Measurements from ENCODE around the gene KLF13.

KLF13 gene

GRCh38 chr15:31333820-31334219, 7.2 kb downstream of the KLF13 start:
- H2AK5ac ChIP-seq (ENCODE audit: low read length): no peak overlapping the region
- H3K4me3 ChIP-seq (ENCODE audit: low read depth, low read length): no peak overlapping the region
- H2BK12ac ChIP-seq (ENCODE audit: low read length): no peak overlapping the region
- no peak overlapping the region for H4K8ac ChIP-seq (ENCODE audit: low read depth, low read length)
- H3K14ac ChIP-seq (ENCODE audit: low read length): no peak overlapping the region
- no peak overlapping the region for H2BK5ac ChIP-seq (ENCODE audit: low read depth, low read length, poor library complexity)
- no peak overlapping the region for H3K23ac ChIP-seq (ENCODE audit: low read length)
- H3K9ac ChIP-seq (ENCODE audit: low read length): no peak overlapping the region
- no peaks in the 10 kb centered on the region for H3K27me3 ChIP-seq (ENCODE audit: insufficient read depth, low read length)
- H4K91ac ChIP-seq (ENCODE audit: low read depth, low read length): no peak overlapping the region
- WGBS (ENCODE audit: extremely low coverage, insufficient coverage, insufficient read length): no CpG with 5 or more reads among the region's 3 CpGs
- no peak overlapping the region for H2BK120ac ChIP-seq (ENCODE audit: insufficient read depth, low read length, poor library complexity)
- no peak overlapping the region for H3K18ac ChIP-seq (ENCODE audit: low read length)
- H3K79me2 ChIP-seq (ENCODE audit: control insufficient read depth, insufficient read depth, low read length, poor library complexity): peaks cover 37% of the 10 kb centered on the region
- no peaks in the 10 kb centered on the region for H3K79me1 ChIP-seq (ENCODE audit: low read length)
- peaks cover 26 to 33% of the 10 kb centered on the region in 2 experiments for H3K4me1 ChIP-seq (ENCODE audit: control insufficient read depth in 1 of 2, insufficient read depth in 2 of 2, low read length in 2 of 2)
- H3K27ac ChIP-seq (ENCODE audit: low read depth, low read length): no peak overlapping the region
- H3K4ac ChIP-seq (ENCODE audit: low read depth, low read length): peak overlapping the region; percentile 71
- H3K9me3 ChIP-seq (ENCODE audit: insufficient read depth, low read depth, low read length): peaks cover 2% of the 10 kb centered on the region
- H3K36me3 ChIP-seq (ENCODE audit: control insufficient read depth in 1 of 2, insufficient read depth in 2 of 2, low read length in 2 of 2): peaks cover 0 to 2% of the 10 kb centered on the region in 2 experiments
- no peak for DNase-seq
- H2AFZ ChIP-seq (ENCODE audit: insufficient read depth, low read length, poor library complexity): no peak overlapping the region
- no peak overlapping the region for H3K4me2 ChIP-seq (ENCODE audit: low read length)
- H4K12ac ChIP-seq (ENCODE audit: low read depth, low read length): no peak overlapping the region

GRCh38 chr15:31335989-31336592, 9.5 kb downstream of the KLF13 start:
- H2AFZ ChIP-seq (ENCODE audit: insufficient read depth, low read length, poor library complexity): no peak overlapping the region
- no peak overlapping the region for H3K9ac ChIP-seq (ENCODE audit: low read length)
- H3K4me1 ChIP-seq (ENCODE audit: control insufficient read depth in 1 of 2, insufficient read depth in 2 of 2, low read length in 2 of 2): peaks cover 19 to 28% of the 10 kb centered on the region in 2 experiments
- no peak overlapping the region for H3K27ac ChIP-seq (ENCODE audit: low read depth, low read length)
- H2BK12ac ChIP-seq (ENCODE audit: low read length): no peak overlapping the region
- peak overlapping the region; percentile 12 for H3K4me3 ChIP-seq (ENCODE audit: low read depth, low read length)
- H3K36me3 ChIP-seq (ENCODE audit: control insufficient read depth in 1 of 2, insufficient read depth in 2 of 2, low read length in 2 of 2): peaks cover 0 to 7% of the 10 kb centered on the region in 2 experiments
- H3K14ac ChIP-seq (ENCODE audit: low read length): no peak overlapping the region
- no peak overlapping the region for H2AK5ac ChIP-seq (ENCODE audit: low read length)
- WGBS (ENCODE audit: extremely low coverage, insufficient coverage, insufficient read length): no CpG with 5 or more reads among the region's 9 CpGs
- peak overlapping the region; percentile 9 for H3K4ac ChIP-seq (ENCODE audit: low read depth, low read length)
- H3K27me3 ChIP-seq (ENCODE audit: insufficient read depth, low read length): no peaks in the 10 kb centered on the region
- no peak overlapping the region for H4K8ac ChIP-seq (ENCODE audit: low read depth, low read length)
- DNase-seq: peak in 1 of 2 donors; percentile 38
- H2BK120ac ChIP-seq (ENCODE audit: insufficient read depth, low read length, poor library complexity): no peak overlapping the region
- H3K18ac ChIP-seq (ENCODE audit: low read length): peak overlapping the region; percentile 3
- H3K23ac ChIP-seq (ENCODE audit: low read length): no peak overlapping the region
- H3K79me1 ChIP-seq (ENCODE audit: low read length): no peaks in the 10 kb centered on the region
- H3K4me2 ChIP-seq (ENCODE audit: low read length): no peak overlapping the region
- no peak overlapping the region for H4K12ac ChIP-seq (ENCODE audit: low read depth, low read length)
- no peak overlapping the region for H2BK5ac ChIP-seq (ENCODE audit: low read depth, low read length, poor library complexity)
- H3K79me2 ChIP-seq (ENCODE audit: control insufficient read depth, insufficient read depth, low read length, poor library complexity): peaks cover 22% of the 10 kb centered on the region
- H3K9me3 ChIP-seq (ENCODE audit: insufficient read depth, low read depth, low read length): peaks cover 2% of the 10 kb centered on the region
- no peak overlapping the region for H4K91ac ChIP-seq (ENCODE audit: low read depth, low read length)

GRCh38 chr15:31336593-31337295, 10.1 kb downstream of the KLF13 start:
- H2AK5ac ChIP-seq (ENCODE audit: low read length): no peak overlapping the region
- H3K79me2 ChIP-seq (ENCODE audit: control insufficient read depth, insufficient read depth, low read length, poor library complexity): peaks cover 18% of the 10 kb centered on the region
- no peaks in the 10 kb centered on the region for H3K27me3 ChIP-seq (ENCODE audit: insufficient read depth, low read length)
- H3K79me1 ChIP-seq (ENCODE audit: low read length): no peaks in the 10 kb centered on the region
- H3K9me3 ChIP-seq (ENCODE audit: insufficient read depth, low read depth, low read length): no peaks in the 10 kb centered on the region
- peak; percentile 82 to 85 for DNase-seq
- no peak overlapping the region for H3K27ac ChIP-seq (ENCODE audit: low read depth, low read length)
- no peak overlapping the region for H2BK5ac ChIP-seq (ENCODE audit: low read depth, low read length, poor library complexity)
- H3K36me3 ChIP-seq (ENCODE audit: control insufficient read depth in 1 of 2, insufficient read depth in 2 of 2, low read length in 2 of 2): peaks cover 0 to 7% of the 10 kb centered on the region in 2 experiments
- 100% methylated on average over 1 of the region's 13 CpGs for WGBS (ENCODE audit: extremely low coverage, insufficient coverage, insufficient read length)
- no peak overlapping the region for H3K4me2 ChIP-seq (ENCODE audit: low read length)
- no peak overlapping the region for H3K18ac ChIP-seq (ENCODE audit: low read length)
- H3K9ac ChIP-seq (ENCODE audit: low read length): no peak overlapping the region
- no peak overlapping the region for H2AFZ ChIP-seq (ENCODE audit: insufficient read depth, low read length, poor library complexity)
- H3K14ac ChIP-seq (ENCODE audit: low read length): no peak overlapping the region
- no peak overlapping the region for H2BK12ac ChIP-seq (ENCODE audit: low read length)
- H3K4ac ChIP-seq (ENCODE audit: low read depth, low read length): peak overlapping the region; percentile 25
- no peak overlapping the region for H3K4me3 ChIP-seq (ENCODE audit: low read depth, low read length)
- H4K12ac ChIP-seq (ENCODE audit: low read depth, low read length): no peak overlapping the region
- H4K91ac ChIP-seq (ENCODE audit: low read depth, low read length): no peak overlapping the region
- no peak overlapping the region for H3K23ac ChIP-seq (ENCODE audit: low read length)
- H2BK120ac ChIP-seq (ENCODE audit: insufficient read depth, low read length, poor library complexity): no peak overlapping the region
- no peak overlapping the region for H4K8ac ChIP-seq (ENCODE audit: low read depth, low read length)
- peaks cover 19 to 26% of the 10 kb centered on the region in 2 experiments for H3K4me1 ChIP-seq (ENCODE audit: control insufficient read depth in 1 of 2, insufficient read depth in 2 of 2, low read length in 2 of 2)

GRCh38 chr15:31337352-31338031, 10.9 kb downstream of the KLF13 start:
- no CpG with 5 or more reads among the region's 12 CpGs for WGBS (ENCODE audit: extremely low coverage, insufficient coverage, insufficient read length)
- Histone ChIP-seq H4K12ac (ENCODE audit: low read depth, low read length) (no peak overlapping the region), H3K14ac (ENCODE audit: low read length) (no peak overlapping the region)

More at GRCh38 chr15:31337352-31338031, 10.9 kb downstream of the KLF13 start:
- H3K18ac ChIP-seq (ENCODE audit: low read length): no peak overlapping the region
- H3K9ac ChIP-seq (ENCODE audit: low read length): no peak overlapping the region
- H3K9me3 ChIP-seq (ENCODE audit: insufficient read depth, low read depth, low read length): no peaks in the 10 kb centered on the region
- no peak for DNase-seq
- no peaks in the 10 kb centered on the region for H3K27me3 ChIP-seq (ENCODE audit: insufficient read depth, low read length)
- H3K27ac ChIP-seq (ENCODE audit: low read depth, low read length): no peak overlapping the region
- H2BK12ac ChIP-seq (ENCODE audit: low read length): no peak overlapping the region
- no peak overlapping the region for H4K91ac ChIP-seq (ENCODE audit: low read depth, low read length)
- no peak overlapping the region for H2BK5ac ChIP-seq (ENCODE audit: low read depth, low read length, poor library complexity)
- no peaks in the 10 kb centered on the region for H3K79me1 ChIP-seq (ENCODE audit: low read length)
- peaks cover 18% of the 10 kb centered on the region for H3K79me2 ChIP-seq (ENCODE audit: control insufficient read depth, insufficient read depth, low read length, poor library complexity)
- H3K23ac ChIP-seq (ENCODE audit: low read length): no peak overlapping the region
- H2BK120ac ChIP-seq (ENCODE audit: insufficient read depth, low read length, poor library complexity): no peak overlapping the region
- H3K4me3 ChIP-seq (ENCODE audit: low read depth, low read length): no peak overlapping the region
- H3K4me1 ChIP-seq (ENCODE audit: control insufficient read depth in 1 of 2, insufficient read depth in 2 of 2, low read length in 2 of 2): peaks cover 19 to 24% of the 10 kb centered on the region in 2 experiments
- H3K4ac ChIP-seq (ENCODE audit: low read depth, low read length): peak overlapping the region; percentile 25
- no peak overlapping the region for H2AFZ ChIP-seq (ENCODE audit: insufficient read depth, low read length, poor library complexity)
- H2AK5ac ChIP-seq (ENCODE audit: low read length): no peak overlapping the region
- no peak overlapping the region for H3K4me2 ChIP-seq (ENCODE audit: low read length)
- no peak overlapping the region for H4K8ac ChIP-seq (ENCODE audit: low read depth, low read length)
- peaks cover 0 to 10% of the 10 kb centered on the region in 2 experiments for H3K36me3 ChIP-seq (ENCODE audit: control insufficient read depth in 1 of 2, insufficient read depth in 2 of 2, low read length in 2 of 2)
